Lower leg skin (tissue), 3 donors: ENCODE measurements around the gene ZNF555.

ENCODE experiments used
- POLR2A ChIP-seq, 2 donors: fragments of 450-650 bp; IDR thresholded peaks; one replicate each; pipeline ENCODE4 v1.6.1; 2016 to 2017; ENCODE audit warnings: antibody characterized with exemption in 2 of 2, mild to moderate bottlenecking in 1 of 2, moderate library complexity in 1 of 2
- TF ChIP-seq, protein P1 (sequence below), 3 donors: fragments of 450-650 bp; IDR thresholded peaks; one replicate each; pipeline ENCODE4 v1.5.1; 2016; ENCODE audit warnings: antibody characterized with exemption in 3 of 3, mild to moderate bottlenecking in 3 of 3, moderate library complexity in 2 of 3

DNA sequence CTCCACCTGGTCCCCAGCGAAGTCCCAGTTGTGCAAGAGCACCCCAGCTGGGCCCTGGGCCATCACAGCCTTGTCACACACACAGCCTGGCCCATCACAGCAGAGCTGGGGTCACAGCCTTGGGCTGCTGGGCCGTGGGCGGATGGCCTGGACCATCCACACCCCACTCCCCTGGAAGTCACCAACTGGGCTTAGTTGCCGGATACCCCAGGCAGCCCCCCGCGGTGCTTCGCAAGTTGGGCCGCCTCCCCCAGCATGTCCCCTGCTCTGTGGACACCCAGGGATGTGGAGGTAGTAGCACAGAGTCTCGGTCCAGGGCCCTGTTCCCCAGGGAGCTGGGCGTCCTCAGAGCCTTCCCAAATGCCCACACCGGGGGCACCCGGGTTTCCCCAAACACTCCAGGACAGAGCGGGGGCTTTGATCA is 26.1 kb upstream of the ZNF555 start:
- TF ChIP-seq, protein P1, sequence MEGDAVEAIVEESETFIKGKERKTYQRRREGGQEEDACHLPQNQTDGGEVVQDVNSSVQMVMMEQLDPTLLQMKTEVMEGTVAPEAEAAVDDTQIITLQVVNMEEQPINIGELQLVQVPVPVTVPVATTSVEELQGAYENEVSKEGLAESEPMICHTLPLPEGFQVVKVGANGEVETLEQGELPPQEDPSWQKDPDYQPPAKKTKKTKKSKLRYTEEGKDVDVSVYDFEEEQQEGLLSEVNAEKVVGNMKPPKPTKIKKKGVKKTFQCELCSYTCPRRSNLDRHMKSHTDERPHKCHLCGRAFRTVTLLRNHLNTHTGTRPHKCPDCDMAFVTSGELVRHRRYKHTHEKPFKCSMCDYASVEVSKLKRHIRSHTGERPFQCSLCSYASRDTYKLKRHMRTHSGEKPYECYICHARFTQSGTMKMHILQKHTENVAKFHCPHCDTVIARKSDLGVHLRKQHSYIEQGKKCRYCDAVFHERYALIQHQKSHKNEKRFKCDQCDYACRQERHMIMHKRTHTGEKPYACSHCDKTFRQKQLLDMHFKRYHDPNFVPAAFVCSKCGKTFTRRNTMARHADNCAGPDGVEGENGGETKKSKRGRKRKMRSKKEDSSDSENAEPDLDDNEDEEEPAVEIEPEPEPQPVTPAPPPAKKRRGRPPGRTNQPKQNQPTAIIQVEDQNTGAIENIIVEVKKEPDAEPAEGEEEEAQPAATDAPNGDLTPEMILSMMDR (IDR thresholded peaks at IDR 0.05): no peak
- no peak for TF ChIP-seq POLR2A (IDR thresholded peaks at IDR 0.05)
